SK-N-SH (cell line): ENCODE results near the gene NTSR1. TPM values are rescaled to one million over a fixed set of nuclear protein-coding genes. Genes with fewer than 3 reads are reported as not detected.

Experiments used
- CTCF ChIA-PET: fragments of 300-600, 350-600 bp; formaldehyde crosslinking; extraction: SDS; loops from one replicate; lab custom pipeline; 2021; lab: Yijun Ruan, JAX
- POLR2A ChIA-PET: fragments of 350-600 bp; sonication (Branson Sonifier 250); formaldehyde crosslinking; extraction: SDS; loops from one replicate; lab custom pipeline; 2020; ENCODE audit warnings: antibody characterized with exemption, inconsistent platforms; lab: Yijun Ruan, JAX
- DNase-seq: peaks from one replicate; pipeline ENCODE4 v3.0.0; 2012
- H2AFZ ChIP-seq: fragments of 200-600 bp; sonication (generic); 2 replicates; pipeline ENCODE4 v1.8.1; 2016; ENCODE audit warnings: antibody characterized with exemption, mild to moderate bottlenecking, low read depth
- H3F3A ChIP-seq: fragments of 200-600 bp; sonication (generic); replicated peaks from 2 replicates; pipeline ENCODE3; 2016; ENCODE audit warnings: antibody characterized with exemption, mild to moderate bottlenecking; ENCODE audit not compliant: insufficient read depth
- H3K27ac ChIP-seq, 2 experiments: fragments of 200-500 bp in 1 of 2; fragments of 200-600 bp in 1 of 2; sonication (Bioruptor generic) in 1 of 2; sonication (generic), shearing (Covaris generic) in 1 of 2; 2 replicates each; pipeline versions ENCODE4 v1.5.1 to v1.6.1; 2014 to 2016; ENCODE audit warnings: low read depth in 2 of 2, inconsistent platforms in 1 of 2, low read length in 1 of 2, mild to moderate bottlenecking in 1 of 2, mixed read lengths in 1 of 2
- H3K27me3 ChIP-seq: fragments of 200-600 bp; sonication (generic), shearing (Covaris generic); 2 replicates; pipeline ENCODE4 v1.6.1; 2016; ENCODE audit warnings: mixed run types; ENCODE audit not compliant: insufficient read depth
- H3K36me3 ChIP-seq, 2 experiments: fragments of 200-500 bp in 1 of 2; fragments of 200-600 bp in 1 of 2; sonication (Bioruptor generic) in 1 of 2; sonication (generic) in 1 of 2; replicated peaks in 1 of 2; 2 replicates each; pipeline versions ENCODE3 to v1.5.1; 2014 to 2016; ENCODE audit warnings: low read length in 1 of 2, mild to moderate bottlenecking in 1 of 2; ENCODE audit not compliant: insufficient read depth in 2 of 2, control insufficient read depth in 1 of 2
- H3K4me1 ChIP-seq, 2 experiments: fragments of 200-500 bp in 1 of 2; fragments of 200-600 bp in 1 of 2; sonication (Bioruptor generic) in 1 of 2; sonication (generic), shearing (Covaris generic) in 1 of 2; 2 replicates each; pipeline versions ENCODE4 v1.5.1 to v1.6.1; 2014 to 2016; ENCODE audit warnings: low read depth in 1 of 2, low read length in 1 of 2, mixed run types in 1 of 2; ENCODE audit not compliant: insufficient read depth in 2 of 2, control insufficient read depth in 1 of 2
- H3K4me2 ChIP-seq: fragments of 200-600 bp; sonication (generic), shearing (Covaris generic); 2 replicates; pipeline ENCODE4 v1.6.1; 2017; ENCODE audit warnings: mixed run types
- H3K4me3 ChIP-seq, 2 experiments: fragments of 200-500 bp in 1 of 2; fragments of 200-600 bp in 1 of 2; sonication (Bioruptor generic) in 1 of 2; sonication (generic), shearing (Covaris generic) in 1 of 2; 2 replicates each; pipeline versions ENCODE4 v1.5.1 to v1.8.1; 2014 to 2016; ENCODE audit warnings: low read depth in 2 of 2, inconsistent platforms in 1 of 2, low read length in 1 of 2, mild to moderate bottlenecking in 1 of 2, mixed read lengths in 1 of 2, moderate library complexity in 1 of 2
- H3K79me2 ChIP-seq: fragments of 200-600 bp; sonication (generic); 2 replicates; pipeline ENCODE4 v1.8.1; 2017; ENCODE audit warnings: mild to moderate bottlenecking; ENCODE audit not compliant: insufficient read depth
- H3K9ac ChIP-seq: fragments of 200-600 bp; sonication (generic); 2 replicates; pipeline ENCODE4 v1.6.1; 2017; ENCODE audit warnings: mixed run types
- H3K9me2 ChIP-seq: fragments of 200-600 bp; sonication (generic); 2 replicates; pipeline ENCODE4 v1.6.1; 2017; ENCODE audit warnings: mixed run types
- H3K9me3 ChIP-seq: fragments of 200-600 bp; sonication (generic); 2 replicates; pipeline ENCODE4 v1.6.1; 2017; ENCODE audit warnings: mixed run types, mild to moderate bottlenecking, moderate library complexity
- H4K20me1 ChIP-seq: fragments of 200-600 bp; sonication (generic); 2 replicates; pipeline ENCODE4 v1.6.1; 2017; ENCODE audit warnings: mild to moderate bottlenecking, mixed run types; ENCODE audit not compliant: insufficient read depth
- CHD2 ChIP-seq: fragments of 150-350 bp; IDR thresholded peaks from 2 replicates; pipeline ENCODE4 v1.6.1; 2018; ENCODE audit warnings: low read length; ENCODE audit not compliant: partially characterized antibody
- EP300 ChIP-seq, 2 experiments: IDR thresholded peaks; 2 replicates each; pipeline versions ENCODE4 v1.4.0 to v1.6.1; 2012; ENCODE audit warnings: borderline replicate concordance in 1 of 2, low read depth in 1 of 2, low read length in 1 of 2
- EZH2phosphoT487 ChIP-seq: fragments of 200-600 bp; sonication (generic); IDR thresholded peaks from 2 replicates; pipeline ENCODE4 v1.6.1; 2017; ENCODE audit warnings: low read depth, mixed run types, mild to moderate bottlenecking, antibody characterized with exemption, moderate library complexity, borderline replicate concordance
- FOXJ3 ChIP-seq: sonication (generic); formaldehyde crosslinking; IDR thresholded peaks from 2 replicates; pipeline ENCODE4 v1.5.1; 2020; ENCODE audit warnings: mild to moderate bottlenecking, missing genetic modification reagents
- FOXM1 ChIP-seq: IDR thresholded peaks from 2 replicates; pipeline ENCODE4 v1.4.0; 2012; ENCODE audit warnings: low read depth, mild to moderate bottlenecking
- JUND ChIP-seq: IDR thresholded peaks from 2 replicates; pipeline ENCODE4 v1.4.0; 2012
- MEF2A ChIP-seq: IDR thresholded peaks from 2 replicates; pipeline ENCODE4 v1.4.0; 2012; ENCODE audit warnings: low read depth, borderline replicate concordance
- NFIC ChIP-seq: IDR thresholded peaks from 2 replicates; pipeline ENCODE4 v1.4.0; 2012; ENCODE audit warnings: borderline replicate concordance
- POLR2AphosphoS5 ChIP-seq: IDR thresholded peaks from 2 replicates; pipeline ENCODE4 v1.6.1; 2012; ENCODE audit warnings: low read depth, low read length
- RAD21 ChIP-seq: IDR thresholded peaks from 2 replicates; pipeline ENCODE4 v1.6.1; 2012; ENCODE audit warnings: mild to moderate bottlenecking, low read length
- RCOR1 ChIP-seq: fragments of 150-350 bp; IDR thresholded peaks from 2 replicates; pipeline ENCODE4 v1.6.1; 2017; ENCODE audit warnings: antibody characterized with exemption, low read length
- RFX5 ChIP-seq: IDR thresholded peaks from 2 replicates; pipeline ENCODE4 v1.6.1; 2012; ENCODE audit warnings: mild to moderate bottlenecking, improper control_type of control experiment, low read length
- SMC3 ChIP-seq: IDR thresholded peaks from 2 replicates; pipeline ENCODE4 v1.6.1; 2012; ENCODE audit warnings: low read depth, low read length, improper control_type of control experiment
- TAF1 ChIP-seq: IDR thresholded peaks from 2 replicates; pipeline ENCODE4 v1.6.1; 2012; ENCODE audit warnings: low read depth, mild to moderate bottlenecking, low read length, moderate library complexity, borderline replicate concordance
- TEAD4 ChIP-seq: IDR thresholded peaks from 2 replicates; pipeline ENCODE4 v1.4.0; 2012; ENCODE audit warnings: mild to moderate bottlenecking, borderline replicate concordance; ENCODE audit not compliant: insufficient read depth
- YY1 ChIP-seq: IDR thresholded peaks from 2 replicates; pipeline ENCODE4 v1.4.0; 2012; ENCODE audit warnings: low read depth, mild to moderate bottlenecking
- WGBS: methylation state at CpG from one replicate; pipeline ENCODE4 v1.1.6; 2017; ENCODE audit warnings: low lambda C conversion rate; 5-methylcytosine and 5-hydroxymethylcytosine counted together
- polyA plus RNA-seq, 3 experiments: library from polyadenylated mRNA; depleted of rRNA; stranded (reverse); fragments of >200 nt; gene quantifications; 2 replicates each; pipeline ENCODE4 v1.2.3, GENCODE V29; 2012
- TF ChIP-seq, protein P1 (sequence below): IDR thresholded peaks from 2 replicates; pipeline ENCODE4 v1.4.0; 2012; ENCODE audit warnings: low read depth
- TF ChIP-seq, protein P2 (sequence below): fragments of 150-350 bp; IDR thresholded peaks from 2 replicates; pipeline ENCODE4 v1.6.1; 2017; ENCODE audit warnings: antibody characterized with exemption, low read length, low read depth, borderline replicate concordance

NTSR1 gene
- polyA plus RNA-seq, 1 of the 3 experiments (the other 2 are of a cell fraction) = 8.2 TPM

DNA sequence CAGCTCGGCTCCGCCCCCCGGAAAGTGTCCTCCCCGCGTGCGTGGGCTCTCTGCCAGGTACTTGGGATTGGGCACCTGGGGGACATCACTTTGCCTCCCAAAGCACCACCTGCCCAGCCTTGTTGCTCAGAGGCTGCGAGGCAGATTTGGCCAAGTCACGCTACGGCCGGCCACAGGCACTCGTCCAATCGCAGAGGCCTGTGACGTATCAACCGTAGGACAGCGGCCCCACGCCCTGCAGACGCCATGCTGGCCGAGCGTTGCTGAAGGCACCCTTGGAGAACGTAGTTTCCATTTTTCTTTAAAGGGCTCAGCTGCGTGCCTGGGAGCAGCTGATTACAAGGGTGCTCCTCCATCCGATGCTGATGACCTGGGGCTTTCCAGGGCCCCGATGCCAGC, 3.1 kb downstream of the NTSR1 start (continued):
- TF ChIP-seq SMC3 (no peak), FOXJ3 (CRISPR knock-in tag) (no peak), EP300 (IDR thresholded peaks at IDR 0.05; ENCODE audit: borderline replicate concordance in 1 of 2, low read depth in 1 of 2, low read length in 1 of 2) (no peak)

DNA sequence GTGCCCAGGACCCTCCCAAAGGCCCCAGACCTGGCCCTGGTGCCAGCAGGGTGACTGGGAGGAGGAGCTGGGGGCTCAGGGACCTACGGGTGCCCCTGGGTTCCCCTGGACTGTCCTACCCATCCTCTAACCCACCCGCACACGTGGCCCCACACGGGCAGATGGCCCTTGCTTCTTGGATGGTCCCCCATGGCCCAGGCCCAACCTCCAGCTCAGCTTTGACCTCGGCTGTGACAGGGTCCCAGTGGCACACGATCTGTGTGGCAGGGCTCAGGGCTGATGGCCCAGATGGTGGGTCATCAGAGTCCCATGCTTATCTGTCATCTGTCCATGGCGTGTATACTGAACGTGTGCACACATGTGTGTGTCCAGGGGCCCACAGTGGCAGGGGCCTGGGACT, 4.0 kb downstream of the NTSR1 start:
- H3K4me2 ChIP-seq = no peak overlapping the region
- peaks cover 30% of the 10 kb centered on the region for H3K27me3 ChIP-seq
- H3K9me3 ChIP-seq = no peaks in the 10 kb centered on the region
- no peak overlapping the region for H3K27ac ChIP-seq
- DNase-seq = no peak
- CTCF ChIA-PET = interaction anchor here (1.1 kb wide), 1 partner anchor 79 kb away, joined by 5 read pairs; no protein-coding TSS in a partner anchor
- no peak overlapping the region for H3K9ac ChIP-seq
- H3K9me2 ChIP-seq = no peaks in the 10 kb centered on the region
- POLR2A ChIA-PET = no interaction called here
- no peak overlapping the region for H2AFZ ChIP-seq
- WGBS = 66% methylated on average over 4 of the region's 8 CpGs
- H3K4me3 ChIP-seq = no peak overlapping the region
- no peaks in the 10 kb centered on the region for H3K79me2 ChIP-seq
- no peaks in the 10 kb centered on the region for H3K36me3 ChIP-seq
- H3F3A ChIP-seq = peaks cover 4% of the 10 kb centered on the region
- peaks cover 0 to 14% of the 10 kb centered on the region in 2 experiments; a peak in 2 of 4 replicates for H3K4me1 ChIP-seq
- H4K20me1 ChIP-seq = no peaks in the 10 kb centered on the region
- TF ChIP-seq MEF2A (no peak), RCOR1 (no peak), NFIC (no peak), SMC3 (no peak), TEAD4 (no peak), POLR2AphosphoS5 (no peak), RFX5 (no peak), EP300 (IDR thresholded peaks at IDR 0.05; ENCODE audit: borderline replicate concordance in 1 of 2, low read depth in 1 of 2, low read length in 1 of 2) (no peak), FOXJ3 (CRISPR knock-in tag) (no peak), TAF1 (no peak), EZH2phosphoT487 (no peak), RAD21 (no peak), JUND (no peak), FOXM1 (no peak), YY1 (no peak), CHD2 (no peak)
- TF ChIP-seq, protein P1, sequence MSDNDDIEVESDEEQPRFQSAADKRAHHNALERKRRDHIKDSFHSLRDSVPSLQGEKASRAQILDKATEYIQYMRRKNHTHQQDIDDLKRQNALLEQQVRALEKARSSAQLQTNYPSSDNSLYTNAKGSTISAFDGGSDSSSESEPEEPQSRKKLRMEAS = no peak
- TF ChIP-seq, protein P2, sequence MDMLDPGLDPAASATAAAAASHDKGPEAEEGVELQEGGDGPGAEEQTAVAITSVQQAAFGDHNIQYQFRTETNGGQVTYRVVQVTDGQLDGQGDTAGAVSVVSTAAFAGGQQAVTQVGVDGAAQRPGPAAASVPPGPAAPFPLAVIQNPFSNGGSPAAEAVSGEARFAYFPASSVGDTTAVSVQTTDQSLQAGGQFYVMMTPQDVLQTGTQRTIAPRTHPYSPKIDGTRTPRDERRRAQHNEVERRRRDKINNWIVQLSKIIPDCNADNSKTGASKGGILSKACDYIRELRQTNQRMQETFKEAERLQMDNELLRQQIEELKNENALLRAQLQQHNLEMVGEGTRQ = no peak
